ENCODE data around the gene RPL9.
"Not testable (repeated sequence)": the region's sequence is repeated elsewhere in the genome, so short reads cannot be mapped to it uniquely, and the experiment has no call there.

The RPL9 gene

GRCh38 chr4:39458505-39459300 lies at the start of gene RPL9, which contains the start of gene LIAS:
Gene RPL9 (minus strand): TSS chr4:39458922. CDS start chr4:39458439, 483 bp downstream.
Gene LIAS (plus strand): TSS chr4:39459056. CDS start chr4:39459118, 62 bp downstream.
- DNase-seq: peak; percentile 95 to 98
- TF ChIP-seq CTCF (IDR thresholded peaks at IDR 0.05): peak in 1 of 2 experiments; percentile 6
- peak within 1 kb of the TSS; percentile 87 to 97 for H3K27ac ChIP-seq
- H3K36me3 ChIP-seq: peaks cover 42 to 50% (median 45%) of the 10 kb centered on the region in 3 donors
- H3K27me3 ChIP-seq: no peaks in the 10 kb centered on the region
- peaks cover 0 to 30% (median 22%) of the 10 kb centered on the region in 4 donors for H3K4me1 ChIP-seq
- intact Hi-C loops (cut with DNase I; ENCODE audit: low total_unique reads): loop anchor here (5.0 kb wide), 1 partner anchor 69 kb away; the partner anchor contains the start of gene UGDH
- peak within 1 kb of the TSS; percentile 63 to 88 for H3K4me3 ChIP-seq
- no peaks in the 10 kb centered on the region for H3K9me3 ChIP-seq

- peaks cover 72 to 92% (median 88%) of the 10 kb centered on the region in 3 donors for H3K36me3 ChIP-seq
- H3K4me1 ChIP-seq: peaks cover 0 to 22% (median 2%) of the 10 kb centered on the region in 4 donors
- H3K9me3 ChIP-seq: no peaks in the 10 kb centered on the region
- no peak overlapping the region for H3K4me3 ChIP-seq
- H3K27me3 ChIP-seq: no peaks in the 10 kb centered on the region
- no peak overlapping the region for H3K27ac ChIP-seq
- no peak for TF ChIP-seq CTCF (IDR thresholded peaks at IDR 0.05)
- intact Hi-C loops (cut with DNase I; ENCODE audit: low total_unique reads): no loop called here
- no peak for DNase-seq
Observed at GRCh38 chr4:39505581-39505980, 46.9 kb upstream of the RPL9 start.

GRCh38 chr4:39504538-39504937 lies 45.8 kb upstream of the RPL9 start:
- no peak for TF ChIP-seq CTCF (IDR thresholded peaks at IDR 0.05)
- Histone ChIP-seq H3K9me3 (no peaks in the 10 kb centered on the region), H3K27ac (no peak overlapping the region), H3K27me3 (no peaks in the 10 kb centered on the region), H3K4me3 (no peak overlapping the region), H3K4me1 (peaks cover 0 to 22% (median 2%) of the 10 kb centered on the region in 4 donors), H3K36me3 (peaks cover 69 to 92% (median 85%) of the 10 kb centered on the region in 3 donors)
- DNase-seq: no peak
- intact Hi-C loops (cut with DNase I; ENCODE audit: low total_unique reads): no loop called here

- H3K4me3 ChIP-seq; H3K9me3 ChIP-seq; H3K27me3 ChIP-seq; intact Hi-C loops (cut with DNase I; ENCODE audit: low total_unique reads): not testable (repeated sequence)
- DNase-seq: peak; percentile 62 to 70
- Histone ChIP-seq H3K27ac (peak overlapping the region; percentile 63), H3K4me1 (peaks cover 0 to 22% (median 2%) of the 10 kb centered on the region in 4 donors), H3K36me3 (peaks cover 52 to 85% (median 77%) of the 10 kb centered on the region in 3 donors)
Observed at GRCh38 chr4:39502664-39503035, 43.9 kb upstream of the RPL9 start.

- DNase-seq: no peak
- H3K36me3 ChIP-seq: peaks cover 47 to 80% (median 72%) of the 10 kb centered on the region in 3 donors
- intact Hi-C loops (cut with DNase I; ENCODE audit: low total_unique reads): no loop called here
- no peak overlapping the region for H3K4me3 ChIP-seq
- no peak for TF ChIP-seq CTCF (IDR thresholded peaks at IDR 0.05)
- H3K27me3 ChIP-seq: no peaks in the 10 kb centered on the region
- H3K4me1 ChIP-seq: peaks cover 0 to 20% (median 2%) of the 10 kb centered on the region in 4 donors
- H3K9me3 ChIP-seq: no peaks in the 10 kb centered on the region
- peak overlapping the region; percentile 63 for H3K27ac ChIP-seq
Observed at GRCh38 chr4:39502019-39502663, 43.4 kb upstream of the RPL9 start.

GRCh38 chr4:39498727-39499020 lies 40.0 kb upstream of the RPL9 start:
- H3K27ac ChIP-seq: no peak overlapping the region

More at GRCh38 chr4:39498727-39499020, 40.0 kb upstream of the RPL9 start:
- Histone ChIP-seq H3K36me3 (peaks cover 21 to 46% (median 37%) of the 10 kb centered on the region in 3 donors), H3K4me3 (no peak overlapping the region), H3K9me3 (no peaks in the 10 kb centered on the region), H3K4me1 (peaks cover 0 to 18% (median 2%) of the 10 kb centered on the region in 4 donors), H3K27me3 (no peaks in the 10 kb centered on the region)
- intact Hi-C loops (cut with DNase I; ENCODE audit: low total_unique reads): no loop called here
- DNase-seq: no peak
- TF ChIP-seq CTCF (IDR thresholded peaks at IDR 0.05): no peak

Data from tibial artery (tissue), 4 donors.